Mononuclear cell (primary cell): ENCODE measurements around the gene TNFAIP8L3. TPM values are rescaled to one million over a fixed set of nuclear protein-coding genes. Genes with fewer than 3 reads are reported as not detected.

ENCODE experiments used
- H3K27me3 ChIP-seq: 2 replicates; pipeline ENCODE4 v1.6.0; 2011; ENCODE audit warnings: low read length, control low read depth; ENCODE audit not compliant: insufficient read depth
- H3K4me1 ChIP-seq: 2 replicates; pipeline ENCODE4 v1.5.1; 2011; ENCODE audit warnings: mild to moderate bottlenecking, low read length, control low read depth; ENCODE audit not compliant: insufficient read depth
- H3K4me3 ChIP-seq: 2 replicates; pipeline ENCODE4 v1.5.1; 2011; ENCODE audit warnings: mild to moderate bottlenecking, low read length, moderate library complexity
- H3K9me3 ChIP-seq: 2 replicates; pipeline ENCODE4 v1.5.1; 2011; ENCODE audit warnings: low read depth, mild to moderate bottlenecking, control low read depth, low read length
- total RNA-seq: library from RNA; depleted of rRNA; stranded (reverse); fragments of >200 nt; gene quantifications from one replicate; pipeline ENCODE4 v1.2.3, GENCODE V29; 2012

Gene TNFAIP8L3
- total RNA-seq, 1 donor: 0.31 TPM

GRCh38 chr15:51088585-51088984 is 6.1 kb downstream of the TNFAIP8L3 start:
- H3K9me3 ChIP-seq: no peaks in the 10 kb centered on the region
- H3K27me3 ChIP-seq: peaks cover 54% of the 10 kb centered on the region
- H3K4me1 ChIP-seq: peaks cover 10% of the 10 kb centered on the region
- H3K4me3 ChIP-seq: no peak overlapping the region

GRCh38 chr15:51087513-51087912 is 7.2 kb downstream of the TNFAIP8L3 start:
- no peak overlapping the region for H3K4me3 ChIP-seq
- H3K4me1 ChIP-seq: peaks cover 2% of the 10 kb centered on the region
- H3K27me3 ChIP-seq: peaks cover 43% of the 10 kb centered on the region
- no peaks in the 10 kb centered on the region for H3K9me3 ChIP-seq

GRCh38 chr15:51086409-51086808 is 8.3 kb downstream of the TNFAIP8L3 start:
- Histone ChIP-seq H3K9me3 (no peaks in the 10 kb centered on the region), H3K27me3 (peaks cover 33% of the 10 kb centered on the region), H3K4me1 (no peaks in the 10 kb centered on the region), H3K4me3 (no peak overlapping the region)

GRCh38 chr15:51085764-51086163 is 8.9 kb downstream of the TNFAIP8L3 start:
- no peaks in the 10 kb centered on the region for H3K9me3 ChIP-seq
- H3K27me3 ChIP-seq: peaks cover 26% of the 10 kb centered on the region
- no peaks in the 10 kb centered on the region for H3K4me1 ChIP-seq
- H3K4me3 ChIP-seq: no peak overlapping the region

- Histone ChIP-seq H3K4me3 (no peak overlapping the region), H3K9me3 (no peaks in the 10 kb centered on the region), H3K4me1 (no peaks in the 10 kb centered on the region), H3K27me3 (peaks cover 8% of the 10 kb centered on the region)
Measured at GRCh38 chr15:51083641-51084166, 11.0 kb downstream of the TNFAIP8L3 start.

- H3K27me3 ChIP-seq: no peaks in the 10 kb centered on the region
Measured at GRCh38 chr15:51082246-51082645, 12.5 kb downstream of the TNFAIP8L3 start.

GRCh38 chr15:51080286-51080685 is 14.4 kb downstream of the TNFAIP8L3 start:
- H3K4me1 ChIP-seq: peaks cover 23% of the 10 kb centered on the region
- no peak overlapping the region for H3K4me3 ChIP-seq
- no peaks in the 10 kb centered on the region for H3K9me3 ChIP-seq
- H3K27me3 ChIP-seq: no peaks in the 10 kb centered on the region

More at GRCh38 chr15:51082246-51082645, 12.5 kb downstream of the TNFAIP8L3 start:
- Histone ChIP-seq H3K9me3 (no peaks in the 10 kb centered on the region), H3K4me3 (no peak overlapping the region), H3K4me1 (peaks cover 9% of the 10 kb centered on the region)

- no peaks in the 10 kb centered on the region for H3K9me3 ChIP-seq
- H3K4me3 ChIP-seq: no peak overlapping the region
- peaks cover 23% of the 10 kb centered on the region for H3K4me1 ChIP-seq
- no peaks in the 10 kb centered on the region for H3K27me3 ChIP-seq
Measured at GRCh38 chr15:51079226-51079625, 15.5 kb downstream of the TNFAIP8L3 start.

GRCh38 chr15:51077221-51078153 is 17.2 kb downstream of the TNFAIP8L3 start:
- Histone ChIP-seq H3K9me3 (no peaks in the 10 kb centered on the region), H3K27me3 (no peaks in the 10 kb centered on the region), H3K4me1 (peaks cover 23% of the 10 kb centered on the region), H3K4me3 (peak overlapping the region; percentile 31)

GRCh38 chr15:51076524-51077220 is 18.0 kb downstream of the TNFAIP8L3 start:
- H3K27me3 ChIP-seq: no peaks in the 10 kb centered on the region
- H3K9me3 ChIP-seq: no peaks in the 10 kb centered on the region
- H3K4me1 ChIP-seq: peaks cover 23% of the 10 kb centered on the region
- no peak overlapping the region for H3K4me3 ChIP-seq

GRCh38 chr15:51075826-51076523 is 18.7 kb downstream of the TNFAIP8L3 start:
- Histone ChIP-seq H3K9me3 (no peaks in the 10 kb centered on the region), H3K4me3 (no peak overlapping the region), H3K27me3 (no peaks in the 10 kb centered on the region), H3K4me1 (peaks cover 23% of the 10 kb centered on the region)

GRCh38 chr15:51075364-51075763 is 19.3 kb downstream of the TNFAIP8L3 start:
- H3K4me3 ChIP-seq: no peak overlapping the region
- H3K4me1 ChIP-seq: peaks cover 23% of the 10 kb centered on the region
- no peaks in the 10 kb centered on the region for H3K27me3 ChIP-seq
- no peaks in the 10 kb centered on the region for H3K9me3 ChIP-seq

GRCh38 chr15:51074926-51075325 is 19.8 kb downstream of the TNFAIP8L3 start:
- Histone ChIP-seq H3K27me3 (no peaks in the 10 kb centered on the region), H3K9me3 (no peaks in the 10 kb centered on the region), H3K4me3 (no peak overlapping the region), H3K4me1 (peaks cover 23% of the 10 kb centered on the region)

GRCh38 chr15:51071578-51071977 is 23.1 kb downstream of the TNFAIP8L3 start:
- Histone ChIP-seq H3K9me3 (no peaks in the 10 kb centered on the region), H3K4me3 (no peak overlapping the region), H3K27me3 (no peaks in the 10 kb centered on the region), H3K4me1 (peaks cover 7% of the 10 kb centered on the region)

- no peaks in the 10 kb centered on the region for H3K9me3 ChIP-seq
- H3K4me1 ChIP-seq: no peaks in the 10 kb centered on the region
- H3K4me3 ChIP-seq: no peak overlapping the region
- H3K27me3 ChIP-seq: no peaks in the 10 kb centered on the region
Measured at GRCh38 chr15:51069983-51070382, 24.7 kb downstream of the TNFAIP8L3 start.
